K562 (cell line): Measurements from ENCODE around the gene COL8A2.

Experiments
- FOS ChIP-seq: IDR thresholded peaks from 3 replicates; pipeline ENCODE4 v1.6.1; 2011; ENCODE audit not compliant: insufficient read length; ENCODE audit errors: extremely low read depth
- KLF1 ChIP-seq: fragments of 450-650 bp; IDR thresholded peaks from 2 replicates; pipeline ENCODE4 v1.6.1; 2016; ENCODE audit warnings: missing genetic modification characterization, missing compliant biosample characterization
- POLR2A ChIP-seq: fragments of 450-650 bp; conservative IDR thresholded peaks from 2 replicates; pipeline ENCODE4 v1.6.1; 2016
- POLR3A ChIP-seq: IDR thresholded peaks from 2 replicates; pipeline ENCODE4 v1.6.1; 2011; ENCODE audit warnings: borderline replicate concordance, mild to moderate bottlenecking, moderate library complexity; ENCODE audit not compliant: insufficient read length, insufficient read depth; ENCODE audit errors: extremely low read depth
- ZNF224 ChIP-seq: sonication (generic); formaldehyde crosslinking; IDR thresholded peaks from 2 replicates; pipeline ENCODE4 v1.8.0; 2022; ENCODE audit warnings: mild to moderate bottlenecking, missing genetic modification reagents
- TF ChIP-seq, protein P1 (sequence below), 3 experiments: IDR thresholded peaks in 2 of 3; conservative IDR thresholded peaks in 1 of 3; 2 replicates each; pipeline ENCODE4 v1.5.1; 2011 to 2012; ENCODE audit warnings: low read length in 3 of 3, mild to moderate bottlenecking in 3 of 3, control low read depth in 2 of 3, improper control_type of control experiment in 1 of 3, inconsistent platforms in 1 of 3, low read depth in 1 of 3, mixed read lengths in 1 of 3, moderate library complexity in 1 of 3; ENCODE audit not compliant: insufficient read depth in 2 of 3
- TF ChIP-seq, protein P2 (sequence below): fragments of 150-350 bp; IDR thresholded peaks from 2 replicates; pipeline ENCODE4 v1.6.1; 2014; ENCODE audit warnings: low read depth, mild to moderate bottlenecking, low read length, borderline replicate concordance

DNA sequence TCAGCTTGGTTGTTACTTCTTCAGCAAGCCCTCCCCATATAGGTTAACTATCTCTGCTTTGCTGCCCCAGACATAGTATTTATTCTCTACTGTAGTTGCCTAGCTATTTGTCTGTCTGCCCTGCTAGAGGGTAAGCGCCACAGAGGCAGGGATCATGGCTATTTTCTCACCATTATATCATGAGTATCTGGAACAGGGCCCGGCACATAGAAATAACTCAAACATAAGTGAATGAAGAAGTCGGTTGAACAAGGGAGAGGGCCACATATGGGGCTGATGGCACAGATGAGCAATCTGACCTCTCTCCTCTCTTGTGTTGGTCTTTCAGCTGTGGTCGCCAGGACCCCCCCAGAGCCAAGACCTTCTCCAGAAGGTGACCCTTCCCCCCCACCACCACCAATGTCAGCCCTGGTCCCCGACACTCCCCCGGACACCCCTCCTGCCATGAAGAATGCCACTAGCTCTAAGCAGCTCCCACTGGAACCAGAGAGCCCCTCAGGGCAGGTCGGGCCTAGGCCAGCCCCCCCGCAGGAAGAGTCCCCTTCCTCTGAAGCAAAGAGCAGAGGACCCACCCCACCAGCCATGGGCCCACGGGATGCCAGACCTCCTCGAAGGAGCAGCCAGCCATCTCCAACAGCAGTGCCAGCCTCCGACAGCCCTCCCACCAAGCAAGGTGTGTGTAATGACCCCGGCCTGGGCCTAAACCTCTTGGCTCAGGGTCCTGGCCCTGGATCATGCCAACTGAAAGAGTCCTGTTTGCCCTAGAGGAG lies 45.8 kb upstream of the COL8A2 start:
- TF ChIP-seq POLR2A (no peak), POLR3A (no peak), FOS (no peak), ZNF224 (no peak), KLF1 (no peak)
- TF ChIP-seq, protein P1, sequence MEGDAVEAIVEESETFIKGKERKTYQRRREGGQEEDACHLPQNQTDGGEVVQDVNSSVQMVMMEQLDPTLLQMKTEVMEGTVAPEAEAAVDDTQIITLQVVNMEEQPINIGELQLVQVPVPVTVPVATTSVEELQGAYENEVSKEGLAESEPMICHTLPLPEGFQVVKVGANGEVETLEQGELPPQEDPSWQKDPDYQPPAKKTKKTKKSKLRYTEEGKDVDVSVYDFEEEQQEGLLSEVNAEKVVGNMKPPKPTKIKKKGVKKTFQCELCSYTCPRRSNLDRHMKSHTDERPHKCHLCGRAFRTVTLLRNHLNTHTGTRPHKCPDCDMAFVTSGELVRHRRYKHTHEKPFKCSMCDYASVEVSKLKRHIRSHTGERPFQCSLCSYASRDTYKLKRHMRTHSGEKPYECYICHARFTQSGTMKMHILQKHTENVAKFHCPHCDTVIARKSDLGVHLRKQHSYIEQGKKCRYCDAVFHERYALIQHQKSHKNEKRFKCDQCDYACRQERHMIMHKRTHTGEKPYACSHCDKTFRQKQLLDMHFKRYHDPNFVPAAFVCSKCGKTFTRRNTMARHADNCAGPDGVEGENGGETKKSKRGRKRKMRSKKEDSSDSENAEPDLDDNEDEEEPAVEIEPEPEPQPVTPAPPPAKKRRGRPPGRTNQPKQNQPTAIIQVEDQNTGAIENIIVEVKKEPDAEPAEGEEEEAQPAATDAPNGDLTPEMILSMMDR (IDR thresholded peaks at IDR 0.05 in 2 of 3, conservative IDR thresholded peaks at IDR 0.05 in 1 of 3; ENCODE audit: insufficient read depth in 2 of 3, low read depth in 1 of 3, low read length in 3 of 3): no peak
- TF ChIP-seq, protein P2, sequence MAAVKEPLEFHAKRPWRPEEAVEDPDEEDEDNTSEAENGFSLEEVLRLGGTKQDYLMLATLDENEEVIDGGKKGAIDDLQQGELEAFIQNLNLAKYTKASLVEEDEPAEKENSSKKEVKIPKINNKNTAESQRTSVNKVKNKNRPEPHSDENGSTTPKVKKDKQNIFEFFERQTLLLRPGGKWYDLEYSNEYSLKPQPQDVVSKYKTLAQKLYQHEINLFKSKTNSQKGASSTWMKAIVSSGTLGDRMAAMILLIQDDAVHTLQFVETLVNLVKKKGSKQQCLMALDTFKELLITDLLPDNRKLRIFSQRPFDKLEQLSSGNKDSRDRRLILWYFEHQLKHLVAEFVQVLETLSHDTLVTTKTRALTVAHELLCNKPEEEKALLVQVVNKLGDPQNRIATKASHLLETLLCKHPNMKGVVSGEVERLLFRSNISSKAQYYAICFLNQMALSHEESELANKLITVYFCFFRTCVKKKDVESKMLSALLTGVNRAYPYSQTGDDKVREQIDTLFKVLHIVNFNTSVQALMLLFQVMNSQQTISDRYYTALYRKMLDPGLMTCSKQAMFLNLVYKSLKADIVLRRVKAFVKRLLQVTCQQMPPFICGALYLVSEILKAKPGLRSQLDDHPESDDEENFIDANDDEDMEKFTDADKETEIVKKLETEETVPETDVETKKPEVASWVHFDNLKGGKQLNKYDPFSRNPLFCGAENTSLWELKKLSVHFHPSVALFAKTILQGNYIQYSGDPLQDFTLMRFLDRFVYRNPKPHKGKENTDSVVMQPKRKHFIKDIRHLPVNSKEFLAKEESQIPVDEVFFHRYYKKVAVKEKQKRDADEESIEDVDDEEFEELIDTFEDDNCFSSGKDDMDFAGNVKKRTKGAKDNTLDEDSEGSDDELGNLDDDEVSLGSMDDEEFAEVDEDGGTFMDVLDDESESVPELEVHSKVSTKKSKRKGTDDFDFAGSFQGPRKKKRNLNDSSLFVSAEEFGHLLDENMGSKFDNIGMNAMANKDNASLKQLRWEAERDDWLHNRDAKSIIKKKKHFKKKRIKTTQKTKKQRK: no peak
